ENCODE data around the gene GABARAPL2. TPM values are rescaled to one million over a fixed set of nuclear protein-coding genes. Genes with fewer than 3 reads are reported as not detected.
"Not testable (repeated sequence)": the region's sequence is repeated elsewhere in the genome, so short reads cannot be mapped to it uniquely, and the experiment has no call there.

The GABARAPL2 gene
- total RNA-seq, 1 donor from 2014 or later: 77.4 TPM

- no peak for DNase-seq (ENCODE audit: low spot score)
These were observed 25.0 kb downstream of the GABARAPL2 start for GRCh38 chr16:75590920-75591843.

DNA sequence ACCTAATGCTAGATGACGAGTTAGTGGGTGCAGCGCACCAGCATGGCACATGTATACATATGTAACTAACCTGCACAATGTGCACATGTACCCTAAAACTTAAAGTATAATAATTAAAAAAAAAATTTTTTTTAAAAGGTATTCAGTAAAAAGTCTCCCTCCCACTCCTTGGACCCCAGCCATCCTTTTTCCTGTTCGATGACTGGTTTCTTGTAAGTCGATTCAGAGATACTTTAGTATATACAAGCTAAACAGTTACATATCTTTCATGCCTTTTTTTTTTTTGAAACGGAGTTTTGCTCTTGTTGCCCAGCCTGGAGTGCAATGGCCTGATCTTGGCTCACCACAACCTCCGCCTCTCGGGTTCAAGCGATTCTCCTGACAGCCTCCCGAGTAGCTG lies 25.7 kb downstream of the GABARAPL2 start:
- not testable (repeated sequence) for DNase-seq (ENCODE audit: low spot score)

- no peak for DNase-seq (ENCODE audit: low spot score)
These were observed 27.1 kb downstream of the GABARAPL2 start for GRCh38 chr16:75593308-75593707.

DNA sequence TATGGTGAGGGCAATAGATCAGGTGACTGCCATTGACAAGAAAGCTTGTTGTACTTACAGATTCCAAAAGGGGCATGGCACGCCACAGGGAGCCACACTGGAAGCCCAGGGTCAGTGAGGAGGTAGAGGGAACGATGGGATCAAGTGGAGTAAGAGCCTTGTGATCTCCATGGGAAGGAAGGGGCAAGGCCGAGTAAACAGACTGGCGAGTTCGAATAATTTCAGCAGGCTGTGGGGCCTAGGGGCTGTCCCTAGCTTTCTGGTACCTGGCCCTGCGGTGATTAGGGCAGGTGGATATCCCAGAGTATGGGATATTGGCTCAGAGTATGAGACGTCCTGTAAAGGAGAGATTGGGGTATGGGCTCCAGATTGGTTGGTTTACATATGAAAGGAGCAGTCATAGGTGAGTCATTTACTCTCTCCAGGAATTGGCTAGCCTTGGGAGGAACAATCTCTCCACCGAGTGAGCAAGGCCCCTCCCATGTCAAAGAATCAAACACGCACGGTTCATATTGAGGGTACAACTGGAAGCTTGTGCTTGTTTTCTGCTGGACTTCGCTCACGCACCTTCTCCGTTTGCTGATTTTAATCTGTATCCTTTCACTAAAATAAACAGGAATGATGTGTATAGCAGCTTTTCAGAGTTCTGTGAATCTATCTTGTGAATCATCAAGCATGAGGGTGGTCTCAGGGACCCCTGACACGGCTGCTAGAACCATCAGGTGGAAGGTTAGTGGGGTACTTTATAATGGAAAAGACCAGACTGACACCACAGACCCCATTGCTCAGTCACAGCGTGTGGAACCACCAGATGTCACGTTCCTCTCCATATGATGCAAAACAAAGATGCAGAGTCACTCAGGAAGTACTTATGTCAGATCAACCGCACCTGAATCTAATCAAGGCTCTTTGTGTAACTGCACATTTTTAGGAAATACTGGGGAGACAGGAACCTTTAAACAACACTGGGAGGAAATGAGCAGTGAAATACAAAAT lies 27.9 kb downstream of the GABARAPL2 start:
- no peak for DNase-seq (ENCODE audit: low spot score)

DNA sequence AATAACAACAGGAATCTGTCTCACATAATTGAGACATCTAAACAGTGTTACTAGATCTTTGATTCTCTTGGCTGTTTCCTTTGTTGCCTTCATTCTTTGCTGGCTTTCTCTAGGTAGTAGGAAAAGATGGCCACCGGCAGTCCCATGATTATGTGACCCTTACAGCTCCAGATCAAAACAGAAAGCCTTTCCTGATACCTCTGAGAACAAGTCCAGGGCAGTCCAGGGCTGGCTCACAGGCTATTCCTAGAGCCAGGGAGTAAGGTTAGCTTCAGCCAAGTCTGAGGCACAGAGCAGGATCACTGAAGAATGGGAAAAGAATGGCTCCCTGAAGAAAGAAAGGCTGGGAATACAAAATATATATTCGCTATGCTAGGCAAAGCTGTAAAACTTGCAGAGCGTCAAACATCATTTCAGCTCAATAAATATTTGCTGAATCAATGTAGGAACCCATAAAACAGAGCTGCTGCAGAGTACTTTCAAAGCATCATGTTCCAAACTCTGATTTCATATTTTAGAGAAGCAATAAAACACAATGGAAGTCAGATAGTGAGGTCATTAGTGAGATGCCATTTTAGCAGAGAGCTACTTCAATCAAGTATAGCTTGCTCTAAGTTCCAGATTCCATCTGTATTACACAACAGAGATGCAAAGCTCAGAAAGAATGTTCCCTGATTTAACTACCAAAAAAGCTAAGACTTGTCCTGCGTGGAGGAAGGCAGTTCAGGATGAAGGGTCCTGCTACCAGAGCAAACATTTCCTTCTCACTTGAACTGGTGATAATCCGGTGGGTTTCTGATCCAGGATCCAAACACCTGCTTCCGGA lies 33.5 kb downstream of the GABARAPL2 start:
- no peak for DNase-seq (ENCODE audit: low spot score)

DNA sequence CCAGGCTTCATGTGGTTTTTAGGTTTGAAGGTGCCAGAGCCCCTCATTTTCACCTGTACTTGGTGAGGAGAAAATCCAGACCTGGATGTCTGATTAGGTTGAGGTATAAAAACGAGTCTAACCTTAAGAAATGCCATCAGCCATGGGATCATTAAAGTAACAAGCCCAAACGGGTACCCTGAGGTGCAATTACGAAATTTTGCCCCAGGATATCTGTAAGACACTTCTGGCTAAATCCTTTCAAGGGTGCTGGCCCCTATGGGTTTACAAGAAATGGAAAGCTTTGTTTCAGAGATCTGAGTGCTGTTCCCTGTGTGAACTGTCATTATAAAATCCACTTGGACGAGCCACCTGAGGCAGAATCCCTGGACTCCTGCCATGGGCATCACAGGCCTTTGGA lies 37.1 kb downstream of the GABARAPL2 start:
- no peak for DNase-seq (ENCODE audit: low spot score)

- DNase-seq (ENCODE audit: low spot score): no peak
These were observed 40.3 kb downstream of the GABARAPL2 start for GRCh38 chr16:75606507-75606906.

GRCh38 chr16:75614066-75614897 lies 48.1 kb downstream of the GABARAPL2 start:
- no peak for DNase-seq (ENCODE audit: low spot score)

DNA sequence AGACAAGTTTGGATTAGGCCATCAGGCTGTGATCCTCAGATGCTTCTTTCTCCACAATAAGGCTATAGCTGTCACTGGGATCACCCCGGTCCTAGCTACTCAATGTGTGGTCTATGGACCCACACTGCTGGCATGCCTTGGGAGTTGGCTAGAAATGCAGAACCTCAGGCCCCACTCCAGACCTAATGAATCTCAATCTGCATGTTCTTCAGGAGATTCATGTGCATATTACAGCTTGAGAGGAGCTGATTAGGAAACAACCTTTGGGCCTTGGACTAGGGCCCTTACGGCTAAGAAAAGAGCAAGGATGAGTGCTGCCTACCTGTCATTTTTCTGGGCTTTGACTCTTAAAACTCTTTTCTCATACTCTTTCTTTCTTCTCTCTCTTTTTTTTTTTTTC lies 49.4 kb downstream of the GABARAPL2 start:
- DNase-seq (ENCODE audit: low spot score): no peak

DNA sequence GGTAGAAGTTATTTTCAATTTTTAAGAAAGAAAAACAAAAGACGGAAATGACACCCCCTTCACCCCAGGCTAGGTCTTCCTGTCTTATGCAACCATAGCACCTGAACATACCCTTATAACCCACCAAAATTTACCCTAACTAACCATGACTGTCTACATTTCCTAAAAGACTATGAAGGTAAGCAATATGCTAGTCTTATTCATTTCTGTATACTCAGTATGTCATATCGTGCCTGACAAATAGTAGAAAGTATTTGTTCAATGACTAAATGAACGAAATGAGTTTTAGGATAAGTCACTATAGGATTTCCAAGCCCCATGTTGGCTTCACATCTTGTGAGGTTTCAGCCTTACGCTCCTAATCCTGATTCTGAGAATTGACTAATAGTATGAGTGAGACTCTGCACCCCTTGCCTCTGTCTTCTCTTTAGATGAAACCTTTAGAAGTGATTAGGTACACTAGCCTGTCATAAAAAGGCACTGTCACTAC lies 50.4 kb downstream of the GABARAPL2 start:
- no peak for DNase-seq (ENCODE audit: low spot score)

DNA sequence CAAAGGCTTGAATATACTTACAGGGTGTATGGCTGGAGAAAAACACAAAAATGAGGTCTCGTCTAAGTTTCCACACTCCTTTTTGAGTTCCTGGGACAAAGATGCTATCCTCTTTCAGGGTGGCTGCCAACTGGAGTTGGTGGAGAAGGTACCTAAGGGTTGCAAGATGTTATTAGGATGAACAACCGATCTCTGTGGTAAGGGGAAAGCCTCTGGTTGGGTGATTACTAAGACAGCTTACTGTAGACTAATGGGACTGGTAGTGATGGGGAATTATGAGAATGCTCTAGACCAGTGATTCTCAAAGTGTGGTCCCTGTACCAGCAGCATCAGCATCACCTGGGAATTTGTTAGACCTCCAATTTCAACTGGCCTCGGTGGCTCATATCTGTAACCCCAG lies 50.9 kb downstream of the GABARAPL2 start:
- DNase-seq (ENCODE audit: low spot score): no peak

DNA sequence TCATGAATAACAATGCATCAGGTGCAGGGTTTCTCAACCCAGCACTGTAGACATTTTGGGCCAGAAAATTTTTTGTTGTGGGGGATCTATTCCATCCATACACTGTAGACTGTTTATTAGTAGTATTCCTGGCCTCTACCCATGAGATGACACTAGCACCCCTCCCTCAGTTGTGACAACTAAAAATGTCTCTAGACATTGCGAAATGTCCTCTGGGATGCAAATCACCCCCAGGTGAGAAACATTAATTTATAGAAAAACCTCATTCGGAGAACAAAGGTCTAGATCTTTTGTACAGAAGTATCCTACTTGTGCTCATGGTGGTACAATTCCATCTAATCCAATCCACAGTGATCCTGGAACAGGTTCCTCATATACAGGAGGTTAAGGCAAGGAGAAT lies 52.6 kb downstream of the GABARAPL2 start:
- DNase-seq (ENCODE audit: low spot score): no peak

DNA sequence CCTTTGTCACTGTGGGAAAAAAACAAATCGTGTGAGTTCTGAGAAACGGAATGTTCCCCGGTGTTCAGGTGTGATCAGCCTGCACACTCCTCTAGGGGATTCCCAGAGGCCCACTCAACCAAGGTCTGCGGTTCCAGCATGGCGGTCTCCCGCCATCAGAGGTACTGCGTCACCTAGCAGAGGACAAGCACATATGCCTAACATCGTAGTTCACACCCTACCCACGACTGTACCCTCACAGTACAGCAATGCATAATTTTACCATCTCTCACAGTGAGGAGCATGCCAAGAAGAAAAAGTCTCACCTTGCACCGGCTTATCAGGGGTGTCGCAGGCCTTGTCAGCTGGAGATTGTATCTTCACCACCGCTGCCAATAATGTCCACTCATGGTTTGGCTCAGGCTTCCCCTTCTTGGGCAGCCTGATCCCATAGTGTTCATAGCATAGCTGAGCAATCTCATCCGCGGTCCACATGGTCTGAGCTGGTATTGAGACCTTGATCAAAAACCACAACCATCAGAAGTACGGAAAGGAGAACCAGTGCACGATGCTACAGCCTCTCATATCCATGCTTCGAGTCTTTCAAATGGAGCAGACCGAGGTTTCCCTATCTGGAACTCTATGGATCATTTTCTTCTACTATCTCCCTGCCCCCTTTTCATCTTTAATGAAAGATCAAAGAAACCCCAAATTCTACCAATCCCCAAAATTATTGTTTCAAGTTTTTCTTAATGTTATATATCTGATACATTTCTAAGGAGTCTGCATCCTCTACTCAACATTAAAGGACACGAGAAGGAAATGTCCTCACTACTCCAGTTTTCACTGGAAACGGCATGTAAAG lies 54.4 kb downstream of the GABARAPL2 start:
- no peak for DNase-seq (ENCODE audit: low spot score)

DNA sequence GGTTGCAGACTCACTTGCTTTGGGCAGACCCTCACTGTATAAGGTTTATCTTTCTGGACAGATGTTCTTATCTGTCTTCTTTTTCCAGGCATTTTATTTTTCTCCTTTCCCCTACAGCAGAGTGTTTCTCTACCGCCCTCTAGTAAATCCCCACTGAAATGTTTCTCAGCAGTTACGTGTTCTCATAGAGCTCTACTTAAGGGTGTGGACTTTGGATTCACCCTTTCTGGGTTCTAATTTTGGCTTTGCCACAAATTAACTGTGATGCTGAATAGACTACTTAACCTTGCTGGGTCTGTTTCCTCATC lies 54.9 kb downstream of the GABARAPL2 start:
- no peak for DNase-seq (ENCODE audit: low spot score)

GRCh38 chr16:75622761-75623605 lies 56.8 kb downstream of the GABARAPL2 start, which contains the start of gene ADAT1:
Gene ADAT1 (minus strand): TSS chr16:75623281. CDS start chr16:75620799, 2,482 bp downstream.
- peak; percentile 98 for DNase-seq (ENCODE audit: low spot score)

DNA sequence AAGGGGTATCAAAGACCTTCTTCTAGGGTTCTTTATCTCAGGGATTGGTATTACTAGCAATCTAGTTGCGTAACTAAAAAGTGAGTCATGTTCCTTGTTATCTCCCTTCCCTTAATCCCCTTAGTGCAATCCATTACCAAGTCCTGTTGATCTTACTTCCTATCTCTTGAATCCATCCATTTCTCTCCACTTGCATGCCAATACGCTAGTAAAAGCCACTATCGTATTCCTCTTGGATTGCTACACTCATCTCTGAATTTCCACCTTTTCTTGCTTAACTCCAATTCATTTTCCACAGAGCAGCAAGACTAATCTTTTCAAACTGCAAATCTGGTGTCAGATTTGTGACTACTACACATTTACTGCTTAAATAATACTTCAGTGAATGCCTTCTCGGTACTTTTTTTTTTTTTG lies 58.7 kb downstream of the GABARAPL2 start:
- DNase-seq (ENCODE audit: low spot score): no peak

DNA sequence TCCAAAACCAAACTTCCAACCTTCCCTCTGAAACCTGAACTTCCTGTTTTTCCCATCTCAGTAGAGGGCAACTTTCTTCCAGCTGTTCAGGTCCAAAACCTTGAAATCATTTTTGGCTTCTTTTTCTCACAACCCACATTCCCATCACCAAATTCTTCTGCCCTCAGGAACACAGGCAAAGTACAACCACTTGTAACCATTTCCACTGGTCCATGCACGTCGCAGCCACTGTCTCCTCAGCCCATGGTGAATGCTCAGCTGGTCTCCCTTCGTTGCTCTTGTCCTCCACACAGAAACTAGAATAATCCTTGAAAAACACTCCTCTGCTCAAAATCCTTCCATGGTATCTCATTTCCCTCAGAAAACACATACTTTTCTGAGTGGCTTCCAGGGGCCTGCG lies 60.6 kb downstream of the GABARAPL2 start:
- DNase-seq (ENCODE audit: low spot score): no peak

Data from ureter (tissue), 1 donor.